Type B pancreatic cell (in vitro differentiated cells): ENCODE results near the gene CLEC3A. TPM values are rescaled to one million over a fixed set of nuclear protein-coding genes. Genes with fewer than 3 reads are reported as not detected.
"Not testable (repeated sequence)": the region's sequence is repeated elsewhere in the genome, so short reads cannot be mapped to it uniquely, and the experiment has no call there.

Source experiments
- DNase-seq: peaks from one replicate; pipeline ENCODE4 v3.0.0; 2021; ENCODE audit warnings: mixed read lengths; ENCODE audit not compliant: unreplicated experiment; ENCODE audit errors: extremely low spot score
- H3K27ac Mint-ChIP-seq: 2 replicates; pipeline ENCODE4 v1.8.0; 2021; ENCODE audit warnings: mild to moderate bottlenecking, mixed read lengths
- H3K27me3 Mint-ChIP-seq: 2 replicates; pipeline ENCODE4 v1.8.0; 2021; ENCODE audit warnings: mixed read lengths
- H3K36me3 Mint-ChIP-seq: 2 replicates; pipeline ENCODE4 v1.8.0; 2021; ENCODE audit warnings: mixed read lengths
- H3K4me1 Mint-ChIP-seq: one replicate; pipeline ENCODE4 v1.8.0; 2021; ENCODE audit warnings: mixed read lengths; ENCODE audit not compliant: unreplicated experiment
- H3K4me3 Mint-ChIP-seq: 2 replicates; pipeline ENCODE4 v1.8.0; 2021; ENCODE audit warnings: mild to moderate bottlenecking, mixed read lengths
- H3K9me3 Mint-ChIP-seq: 2 replicates; pipeline ENCODE4 v1.8.0; 2021; ENCODE audit warnings: mixed read lengths
- total RNA-seq: library from RNA; stranded (reverse); gene quantifications from 2 replicates; pipeline ENCODE4 v1.2.1, GENCODE V29; 2021; ENCODE audit warnings: low replicate concordance
- TF ChIP-seq, protein P1 (sequence below): fragments of 200-600 bp; sonication (generic); conservative IDR thresholded peaks from 2 replicates; pipeline ENCODE4 v1.5.0; 2021; ENCODE audit warnings: antibody characterized with exemption, mild to moderate bottlenecking

CLEC3A gene
- total RNA-seq, 1 donor from 2014 or later: not detected

GRCh38 chr16:78057803-78058564, 35.6 kb downstream of the CLEC3A start:
- Mint-ChIP-seq H3K36me3 (no peaks in the 10 kb centered on the region), H3K27me3 (peaks cover 24% of the 10 kb centered on the region), H3K27ac (no peak overlapping the region), H3K4me1 (no peaks in the 10 kb centered on the region), H3K9me3 (no peaks in the 10 kb centered on the region), H3K4me3 (no peak overlapping the region)
- DNase-seq: no peak
- TF ChIP-seq, protein P1, sequence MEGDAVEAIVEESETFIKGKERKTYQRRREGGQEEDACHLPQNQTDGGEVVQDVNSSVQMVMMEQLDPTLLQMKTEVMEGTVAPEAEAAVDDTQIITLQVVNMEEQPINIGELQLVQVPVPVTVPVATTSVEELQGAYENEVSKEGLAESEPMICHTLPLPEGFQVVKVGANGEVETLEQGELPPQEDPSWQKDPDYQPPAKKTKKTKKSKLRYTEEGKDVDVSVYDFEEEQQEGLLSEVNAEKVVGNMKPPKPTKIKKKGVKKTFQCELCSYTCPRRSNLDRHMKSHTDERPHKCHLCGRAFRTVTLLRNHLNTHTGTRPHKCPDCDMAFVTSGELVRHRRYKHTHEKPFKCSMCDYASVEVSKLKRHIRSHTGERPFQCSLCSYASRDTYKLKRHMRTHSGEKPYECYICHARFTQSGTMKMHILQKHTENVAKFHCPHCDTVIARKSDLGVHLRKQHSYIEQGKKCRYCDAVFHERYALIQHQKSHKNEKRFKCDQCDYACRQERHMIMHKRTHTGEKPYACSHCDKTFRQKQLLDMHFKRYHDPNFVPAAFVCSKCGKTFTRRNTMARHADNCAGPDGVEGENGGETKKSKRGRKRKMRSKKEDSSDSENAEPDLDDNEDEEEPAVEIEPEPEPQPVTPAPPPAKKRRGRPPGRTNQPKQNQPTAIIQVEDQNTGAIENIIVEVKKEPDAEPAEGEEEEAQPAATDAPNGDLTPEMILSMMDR: no peak

DNA sequence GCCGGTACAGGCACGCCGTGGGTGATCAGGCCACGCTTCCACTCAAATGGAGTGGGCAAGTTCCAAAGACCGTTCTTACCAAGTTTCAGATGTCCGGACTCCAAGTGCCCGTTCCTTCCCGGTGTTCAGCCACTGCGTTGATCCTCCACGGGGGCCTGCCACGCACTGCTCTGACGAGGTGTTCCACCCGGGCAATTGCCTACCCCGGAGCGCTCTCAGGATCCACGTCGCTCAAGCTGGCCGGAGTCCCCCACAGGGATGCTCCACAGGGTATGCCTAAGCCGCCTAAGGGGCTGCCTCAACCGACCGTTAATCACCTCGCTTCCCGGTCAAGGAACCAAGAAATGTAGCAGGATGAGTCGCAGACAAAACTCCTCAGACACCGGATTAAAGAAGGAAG, 37.5 kb downstream of the CLEC3A start:
- H3K4me3 Mint-ChIP-seq, H3K27ac Mint-ChIP-seq, H3K9me3 Mint-ChIP-seq, H3K36me3 Mint-ChIP-seq, H3K4me1 Mint-ChIP-seq, DNase-seq: not testable (repeated sequence)
- peaks cover 20% of the 10 kb centered on the region for H3K27me3 Mint-ChIP-seq

DNA sequence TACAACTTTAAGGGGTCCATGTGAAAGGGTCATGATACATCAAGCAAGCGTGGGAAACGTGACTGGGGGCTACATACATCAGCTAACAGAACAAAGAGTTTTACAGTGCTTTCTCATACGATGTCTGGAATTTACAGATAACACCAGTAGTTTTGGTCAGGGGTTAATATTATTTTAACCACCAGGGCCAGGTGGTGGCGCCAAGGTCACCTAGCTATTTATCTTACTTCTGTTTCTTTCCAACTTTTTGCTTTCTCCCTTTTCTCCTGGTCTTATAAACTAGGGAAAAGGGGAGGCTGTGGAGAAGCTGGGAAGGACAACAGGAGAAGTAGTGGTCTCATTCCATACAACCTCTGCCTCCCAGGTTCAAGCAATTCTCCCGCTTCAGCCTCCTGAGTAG, 37.9 kb downstream of the CLEC3A start:
- Mint-ChIP-seq H3K4me1 (no peaks in the 10 kb centered on the region), H3K27me3 (peaks cover 22% of the 10 kb centered on the region), H3K9me3 (no peaks in the 10 kb centered on the region), H3K4me3 (no peak overlapping the region), H3K36me3 (no peaks in the 10 kb centered on the region), H3K27ac (no peak overlapping the region)
- no peak for DNase-seq
- TF ChIP-seq, protein P1: no peak

DNA sequence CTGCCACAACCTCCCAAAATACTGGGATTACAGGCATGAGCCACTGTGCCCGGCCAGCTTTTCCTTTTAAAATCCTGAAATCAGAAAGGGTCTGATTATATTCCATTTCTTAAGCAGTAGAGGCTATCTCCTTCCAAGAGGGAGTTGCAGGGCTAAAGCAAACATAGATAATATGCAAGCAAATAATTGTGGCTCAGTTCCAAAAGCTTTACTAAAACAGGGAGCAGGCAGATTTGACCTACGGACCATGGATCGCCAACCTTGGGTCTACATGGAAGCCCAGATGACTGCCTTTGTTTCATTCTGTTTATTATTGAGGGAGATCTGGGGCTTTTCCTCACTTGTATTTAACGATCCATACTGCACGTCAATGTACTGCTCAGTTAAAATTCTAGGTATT, 38.5 kb downstream of the CLEC3A start:
- Mint-ChIP-seq H3K4me3 (no peak overlapping the region), H3K27ac (no peak overlapping the region), H3K27me3 (peaks cover 25% of the 10 kb centered on the region), H3K4me1 (no peaks in the 10 kb centered on the region), H3K9me3 (no peaks in the 10 kb centered on the region), H3K36me3 (no peaks in the 10 kb centered on the region)
- TF ChIP-seq, protein P1: no peak
- no peak for DNase-seq

- H3K27me3 Mint-ChIP-seq: peaks cover 12% of the 10 kb centered on the region
- H3K4me1 Mint-ChIP-seq: no peaks in the 10 kb centered on the region
- no peak for DNase-seq
- no peaks in the 10 kb centered on the region for H3K9me3 Mint-ChIP-seq
- no peaks in the 10 kb centered on the region for H3K36me3 Mint-ChIP-seq
- TF ChIP-seq, protein P1: no peak
- no peak overlapping the region for H3K4me3 Mint-ChIP-seq
- H3K27ac Mint-ChIP-seq: no peak overlapping the region
Measured at GRCh38 chr16:78065319-78065718, 43.0 kb downstream of the CLEC3A start.

DNA sequence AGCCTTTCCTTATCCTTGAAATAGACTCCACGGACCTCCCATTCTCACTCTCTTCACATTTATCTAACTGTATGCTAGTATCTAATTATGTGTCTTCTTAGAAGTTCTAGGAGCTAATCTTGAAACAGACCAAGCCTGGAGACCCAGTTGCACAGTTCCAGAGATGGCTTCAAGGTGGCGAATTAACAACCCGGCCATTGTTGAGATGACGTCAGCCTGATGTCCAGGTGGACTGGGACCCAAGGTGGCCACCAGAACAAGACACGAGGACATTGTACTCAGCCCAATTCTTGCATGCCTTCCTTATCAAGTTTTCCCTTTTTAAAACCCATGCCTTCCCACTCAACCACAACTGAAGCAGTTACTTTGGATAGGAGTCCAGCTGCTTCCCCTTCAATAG, 47.6 kb downstream of the CLEC3A start:
- no peak overlapping the region for H3K27ac Mint-ChIP-seq

More for the DNA sequence above, 47.6 kb downstream of the CLEC3A start:
- no peak for DNase-seq
- Mint-ChIP-seq H3K4me1 (no peaks in the 10 kb centered on the region), H3K9me3 (no peaks in the 10 kb centered on the region), H3K27me3 (peaks cover 21% of the 10 kb centered on the region), H3K4me3 (no peak overlapping the region), H3K36me3 (no peaks in the 10 kb centered on the region)
- TF ChIP-seq, protein P1: no peak
